Endothelial cell of umbilical vein (primary cell): ENCODE results near the gene FRMD5. TPM values are rescaled to one million over a fixed set of nuclear protein-coding genes. Genes with fewer than 3 reads are reported as not detected.

Experiments
- BruUV-seq: library from RNA; stranded (reverse); fragments of 400-500 nt; replicated peaks from 2 replicates; lab custom pipeline; 2021; lab: Mats Ljungman, UMichigan
- CTCF ChIA-PET: fragments of 300-600, 350-600 bp; sonication (Branson Sonifier 250); formaldehyde crosslinking; loops from one replicate; lab custom pipeline; 2021; ENCODE audit warnings: antibody characterized with exemption, inconsistent platforms; lab: Charles Lee
- POLR2A ChIA-PET: fragments of 300-600, 350-600 bp; sonication (Branson Sonifier 250); formaldehyde crosslinking; loops from one replicate; lab custom pipeline; 2021; ENCODE audit warnings: antibody characterized with exemption, inconsistent platforms; lab: Charles Lee
- DNase-seq: peaks from one replicate; pipeline ENCODE4 v3.0.0-alpha.2; 2011; ENCODE audit warnings: low read depth, low spot score
- FAIRE-seq: peaks from 2 replicates; lab custom pipeline; 2011; peaks lifted over from hg19 to GRCh38; lab: Jason Lieb, UNC
- H2AFZ ChIP-seq: 2 replicates; pipeline ENCODE4 v1.6.0; 2012; ENCODE audit warnings: low read depth, low read length, control low read depth, inconsistent platforms
- H3K27ac ChIP-seq: 2 replicates; pipeline ENCODE4 v1.5.1; 2011; ENCODE audit warnings: low read depth, mild to moderate bottlenecking, control low read depth, low read length, moderate library complexity; ENCODE audit not compliant: insufficient read depth
- H3K27me3 ChIP-seq, 2 experiments: 2 replicates each; pipeline versions ENCODE4 v1.6.0 to v1.6.1; 2011; ENCODE audit warnings: low read length in 2 of 2, mixed read lengths in 1 of 2; ENCODE audit not compliant: control insufficient read depth in 2 of 2, insufficient read depth in 2 of 2
- H3K36me3 ChIP-seq, 2 experiments: 2 replicates in 1 of 2; 3 replicates in 1 of 2; pipeline ENCODE4 v1.5.1; 2011; ENCODE audit warnings: low read length in 2 of 2, mild to moderate bottlenecking in 1 of 2, moderate library complexity in 1 of 2; ENCODE audit not compliant: control insufficient read depth in 2 of 2, insufficient read depth in 2 of 2; ENCODE audit errors: extremely low read depth in 1 of 2
- H3K4me1 ChIP-seq: 3 replicates; pipeline ENCODE4 v1.5.1; 2011; ENCODE audit warnings: mild to moderate bottlenecking, low read length; ENCODE audit not compliant: control insufficient read depth, insufficient read depth; ENCODE audit errors: extremely low read depth
- H3K4me2 ChIP-seq: 2 replicates; pipeline ENCODE4 v1.6.1; 2011; ENCODE audit warnings: low read length, control low read depth, mixed read lengths; ENCODE audit not compliant: insufficient read depth
- H3K4me3 ChIP-seq, 3 experiments: fragments of 200-600 bp in 1 of 3; sonication (generic), shearing (Covaris generic) in 1 of 3; replicated peaks in 1 of 3; 2 replicates each; pipeline ENCODE4 v1.5.1; 2011 to 2016; ENCODE audit warnings: control low read depth in 3 of 3, low read length in 3 of 3, mild to moderate bottlenecking in 2 of 3, inconsistent platforms in 1 of 3, low read depth in 1 of 3, moderate library complexity in 1 of 3; ENCODE audit not compliant: insufficient read depth in 1 of 3
- H3K79me2 ChIP-seq: 2 replicates; pipeline ENCODE4 v1.6.0; 2012; ENCODE audit warnings: low read length, inconsistent platforms; ENCODE audit not compliant: control insufficient read depth, insufficient read depth
- H3K9ac ChIP-seq: replicated peaks from 2 replicates; pipeline ENCODE3; 2011; ENCODE audit warnings: low read length, control low read depth; ENCODE audit not compliant: insufficient read depth; ENCODE audit errors: extremely low read depth
- H3K9me1 ChIP-seq: replicated peaks from 3 replicates; pipeline ENCODE4 v1.6.0; 2011; ENCODE audit warnings: mild to moderate bottlenecking, low read length; ENCODE audit not compliant: control insufficient read depth, insufficient read depth; ENCODE audit errors: extremely low read depth
- H3K9me3 ChIP-seq: replicated peaks from 2 replicates; pipeline ENCODE4 v1.5.1; 2012; ENCODE audit warnings: low read length, inconsistent platforms; ENCODE audit not compliant: control insufficient read depth, insufficient read depth
- H4K20me1 ChIP-seq: replicated peaks from 2 replicates; pipeline ENCODE3; 2011; ENCODE audit warnings: mild to moderate bottlenecking, low read length; ENCODE audit not compliant: control insufficient read depth, insufficient read depth; ENCODE audit errors: extremely low read depth
- EZH2 ChIP-seq: IDR thresholded peaks from 2 replicates; pipeline ENCODE4 v1.6.1; 2012; ENCODE audit warnings: borderline replicate concordance, low read depth, mild to moderate bottlenecking, moderate library complexity, low read length, inconsistent platforms; ENCODE audit not compliant: severe bottlenecking
- FOS ChIP-seq: IDR thresholded peaks from 2 replicates; pipeline ENCODE4 v1.6.1; 2011; ENCODE audit warnings: mild to moderate bottlenecking, low read length, moderate library complexity, borderline replicate concordance; ENCODE audit not compliant: insufficient read depth
- GATA2 ChIP-seq: IDR thresholded peaks from 2 replicates; pipeline ENCODE4 v1.7.0; 2011; ENCODE audit warnings: low read depth, mild to moderate bottlenecking, moderate library complexity, mixed read lengths, low read length; ENCODE audit not compliant: insufficient read length, insufficient read depth
- JUN ChIP-seq: IDR thresholded peaks from 2 replicates; pipeline ENCODE4 v1.6.1; 2011; ENCODE audit warnings: borderline replicate concordance, low read depth; ENCODE audit not compliant: insufficient read length, insufficient read depth
- MYC ChIP-seq: IDR thresholded peaks from one replicate; pipeline ENCODE4 v1.6.1; 2011; ENCODE audit warnings: mild to moderate bottlenecking, low read depth, low read length
- POLR2A ChIP-seq: IDR thresholded peaks from 2 replicates; pipeline ENCODE4 v1.6.1; 2012; ENCODE audit warnings: low read depth, mild to moderate bottlenecking, control low read depth, low read length
- POLR2AphosphoS5 ChIP-seq: IDR thresholded peaks from 2 replicates; pipeline ENCODE4 v1.6.1; 2012; ENCODE audit warnings: low read depth, mild to moderate bottlenecking, control low read depth, low read length, moderate library complexity; ENCODE audit not compliant: insufficient read depth
- dilution Hi-C: fragments of 300-500 bp; cut with MboI; formaldehyde crosslinking; loops from one replicate; pipeline ENCODE4 v1.15.0; 2019; ENCODE audit warnings: low sequenced_read_pairs; ENCODE audit not compliant: extremely low pct_ligation_motif_present
- intact Hi-C: fragments of 100-400 bp; cut with micrococcal nuclease; formaldehyde crosslinking; loops from one replicate; pipeline ENCODE4 v1.10.0; 2022
- polyA plus RNA-seq, 4 experiments: library from polyadenylated mRNA; depleted of rRNA in 3 of 4; stranded (reverse) in 3 of 4; unstranded in 1 of 4; fragments of >200 nt; gene quantifications; 2 replicates each; pipeline versions ENCODE4 v1.2.1 to v1.2.3, GENCODE V29; 2011 to 2012; ENCODE audit warnings: missing spikeins in 1 of 4
- total RNA-seq: library from RNA; stranded (reverse); gene quantifications from 2 replicates; pipeline ENCODE4 v1.2.3, GENCODE V29; 2021
- TF ChIP-seq, protein P1 (sequence below), 2 donors: IDR thresholded peaks; 1 replicate in 1 of 2; 2 replicates in 1 of 2; pipeline ENCODE4 v1.5.1; 2011; ENCODE audit warnings: low read length in 2 of 2, mild to moderate bottlenecking in 2 of 2, moderate library complexity in 2 of 2, control low read depth in 1 of 2, inconsistent platforms in 1 of 2, low read depth in 1 of 2; ENCODE audit not compliant: insufficient read depth in 1 of 2; ENCODE audit errors: extremely low read depth in 1 of 2
- TF ChIP-seq, protein P2 (sequence below): IDR thresholded peaks from 2 replicates; pipeline ENCODE4 v1.6.1; 2011; ENCODE audit not compliant: insufficient read depth, insufficient read length

Gene FRMD5
- total and polyA plus RNA-seq, 2 donors (not counting 3 experiments of a cell fraction or from before 2014, with no cell fraction given): 16.7 to 20.2 TPM

GRCh38 chr15:43989938-43990337, 205.1 kb downstream of the FRMD5 start:
- no peak for FAIRE-seq
- no peak for DNase-seq
- no peaks in the 10 kb centered on the region for H3K79me2 ChIP-seq
- no peaks in the 10 kb centered on the region for H3K9me1 ChIP-seq
- H4K20me1 ChIP-seq: no peaks in the 10 kb centered on the region
- BruUV-seq: no TSS peak
- H2AFZ ChIP-seq: no peak overlapping the region
- no peaks in the 10 kb centered on the region for H3K9me3 ChIP-seq
- no peaks in the 10 kb centered on the region for H3K27me3 ChIP-seq
- no peak overlapping the region for H3K4me2 ChIP-seq
- intact Hi-C loops: no loop called here
- no peak overlapping the region for H3K4me3 ChIP-seq
- peaks cover 0 to 4% of the 10 kb centered on the region in 2 experiments for H3K36me3 ChIP-seq
- CTCF ChIA-PET: interaction anchor here (1.1 to 1.5 kb wide), 2 partner anchors 39 to 198 kb away, joined by 3 read pairs; no protein-coding TSS in a partner anchor
- H3K9ac ChIP-seq: no peak overlapping the region
- H3K4me1 ChIP-seq: no peaks in the 10 kb centered on the region
- POLR2A ChIA-PET: no interaction called here
- H3K27ac ChIP-seq: no peak overlapping the region
- no peak for TF ChIP-seq POLR2A
- TF ChIP-seq, protein P1, sequence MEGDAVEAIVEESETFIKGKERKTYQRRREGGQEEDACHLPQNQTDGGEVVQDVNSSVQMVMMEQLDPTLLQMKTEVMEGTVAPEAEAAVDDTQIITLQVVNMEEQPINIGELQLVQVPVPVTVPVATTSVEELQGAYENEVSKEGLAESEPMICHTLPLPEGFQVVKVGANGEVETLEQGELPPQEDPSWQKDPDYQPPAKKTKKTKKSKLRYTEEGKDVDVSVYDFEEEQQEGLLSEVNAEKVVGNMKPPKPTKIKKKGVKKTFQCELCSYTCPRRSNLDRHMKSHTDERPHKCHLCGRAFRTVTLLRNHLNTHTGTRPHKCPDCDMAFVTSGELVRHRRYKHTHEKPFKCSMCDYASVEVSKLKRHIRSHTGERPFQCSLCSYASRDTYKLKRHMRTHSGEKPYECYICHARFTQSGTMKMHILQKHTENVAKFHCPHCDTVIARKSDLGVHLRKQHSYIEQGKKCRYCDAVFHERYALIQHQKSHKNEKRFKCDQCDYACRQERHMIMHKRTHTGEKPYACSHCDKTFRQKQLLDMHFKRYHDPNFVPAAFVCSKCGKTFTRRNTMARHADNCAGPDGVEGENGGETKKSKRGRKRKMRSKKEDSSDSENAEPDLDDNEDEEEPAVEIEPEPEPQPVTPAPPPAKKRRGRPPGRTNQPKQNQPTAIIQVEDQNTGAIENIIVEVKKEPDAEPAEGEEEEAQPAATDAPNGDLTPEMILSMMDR (IDR thresholded peaks at IDR 0.05; ENCODE audit: extremely low read depth in 1 of 2, insufficient read depth in 1 of 2, low read depth in 1 of 2, low read length in 2 of 2): no peak
- no peak for TF ChIP-seq JUN
- TF ChIP-seq POLR2AphosphoS5: no peak
- TF ChIP-seq GATA2: no peak
- TF ChIP-seq, protein P2, sequence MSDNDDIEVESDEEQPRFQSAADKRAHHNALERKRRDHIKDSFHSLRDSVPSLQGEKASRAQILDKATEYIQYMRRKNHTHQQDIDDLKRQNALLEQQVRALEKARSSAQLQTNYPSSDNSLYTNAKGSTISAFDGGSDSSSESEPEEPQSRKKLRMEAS: no peak
- TF ChIP-seq FOS: no peak
- no peak for TF ChIP-seq MYC
- TF ChIP-seq EZH2: no peak
- dilution Hi-C loops: no loop called here
